Superior temporal gyrus (tissue), 1 donor: Measurements from ENCODE around the gene FBLN2.
"Not testable (repeated sequence)": the region's sequence is repeated elsewhere in the genome, so short reads cannot be mapped to it uniquely, and the experiment has no call there.

Experiments
- DNase-seq: peaks from one replicate; pipeline ENCODE4 v3.0.0-alpha.2; 2016; ENCODE audit errors: extremely low spot score

FBLN2 gene

GRCh38 chr3:13513913-13514517 lies 34.9 kb upstream of the FBLN2 start:
- no peak for DNase-seq

DNA sequence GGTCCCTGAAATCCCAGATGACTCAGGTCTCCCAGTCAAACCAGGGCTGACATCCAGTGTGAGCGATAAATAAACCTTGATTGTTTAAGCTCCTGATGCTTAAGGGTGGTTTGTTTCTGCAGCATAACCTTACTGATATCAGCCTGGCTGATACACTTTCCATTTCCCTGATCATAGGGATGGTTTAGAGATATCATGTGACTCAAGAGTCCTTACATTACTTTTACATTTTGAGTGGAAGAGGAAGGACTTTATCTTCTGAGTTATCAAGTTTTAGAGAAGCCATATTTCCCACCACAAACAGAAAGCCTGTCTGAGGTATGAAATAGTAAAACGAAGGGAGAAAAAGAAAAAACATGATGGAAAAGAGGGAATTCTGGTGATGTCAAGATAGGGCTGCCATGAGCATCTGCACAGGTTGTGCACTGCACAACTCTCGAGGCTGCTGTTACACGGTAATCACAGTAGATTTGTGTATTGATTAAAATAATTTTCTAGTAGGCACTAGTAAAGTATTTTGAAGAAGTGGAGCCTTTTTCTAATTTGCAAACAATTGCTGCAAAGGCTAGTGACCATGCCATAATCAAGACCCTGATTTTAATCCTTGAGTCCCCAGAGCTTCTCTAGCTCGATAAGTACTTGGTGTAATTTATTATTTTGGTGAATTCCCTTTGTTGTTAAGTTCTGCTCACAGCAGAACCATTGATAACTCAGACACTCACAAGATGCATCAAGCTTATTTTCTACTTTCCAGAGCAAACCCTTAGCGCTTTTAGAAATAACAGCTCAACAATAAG lies 34.1 kb upstream of the FBLN2 start:
- DNase-seq = no peak

- DNase-seq = no peak
Observed at GRCh38 chr3:13515786-13516759, 32.9 kb upstream of the FBLN2 start.

DNA sequence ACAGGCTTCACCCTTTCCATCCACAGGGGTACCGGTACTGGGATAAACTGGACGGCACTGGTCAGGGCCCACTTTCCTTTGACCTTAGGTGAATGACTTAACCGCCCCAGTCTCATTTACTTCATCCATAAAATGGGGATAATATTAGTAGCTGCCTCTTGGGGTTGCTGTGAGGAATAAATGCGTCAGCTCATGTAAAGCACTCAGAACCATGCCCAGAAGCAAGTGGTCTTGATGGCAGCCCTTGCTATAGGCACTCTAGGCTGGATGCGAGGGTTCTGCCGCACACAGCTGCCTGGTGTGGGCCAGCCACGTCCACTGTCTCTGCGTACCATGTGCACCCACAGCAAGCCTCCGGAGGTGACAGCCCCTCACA lies 32.2 kb upstream of the FBLN2 start:
- no peak for DNase-seq

DNA sequence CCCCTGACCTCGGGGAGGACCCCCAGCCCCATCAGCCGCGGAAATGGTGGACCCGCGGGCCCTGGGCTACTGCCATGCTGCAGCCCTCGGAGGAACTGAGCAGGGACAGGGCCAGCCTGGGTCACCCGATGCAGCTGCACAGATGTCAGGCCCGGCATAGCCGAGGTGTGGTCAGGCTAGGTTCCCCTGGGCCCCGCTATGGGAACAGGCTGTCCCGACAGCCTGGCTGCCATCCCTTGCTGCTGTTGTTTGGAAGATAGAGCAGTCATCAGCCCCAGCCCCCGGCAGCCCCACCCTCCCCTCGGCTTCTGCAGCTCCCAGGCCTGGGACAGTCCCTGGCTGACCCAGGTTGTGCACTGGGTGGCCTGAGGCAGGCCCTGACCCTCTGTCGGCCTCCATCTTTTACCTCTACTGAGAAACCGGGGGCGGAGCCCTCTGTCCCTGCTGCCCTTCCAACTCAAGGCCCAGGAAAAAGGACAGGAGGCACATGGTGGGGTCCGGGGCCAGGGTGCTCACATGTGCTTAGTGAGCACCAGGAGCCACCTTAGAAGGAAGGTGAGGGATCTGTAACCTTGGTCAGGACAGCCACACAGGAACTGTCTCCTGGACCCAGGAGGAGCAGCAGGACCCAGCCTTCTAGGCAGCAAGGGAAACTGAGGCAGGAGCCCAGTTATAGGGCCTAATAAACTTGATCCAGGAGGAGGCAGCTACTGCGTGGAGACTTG lies 31.5 kb upstream of the FBLN2 start:
- DNase-seq = no peak

DNA sequence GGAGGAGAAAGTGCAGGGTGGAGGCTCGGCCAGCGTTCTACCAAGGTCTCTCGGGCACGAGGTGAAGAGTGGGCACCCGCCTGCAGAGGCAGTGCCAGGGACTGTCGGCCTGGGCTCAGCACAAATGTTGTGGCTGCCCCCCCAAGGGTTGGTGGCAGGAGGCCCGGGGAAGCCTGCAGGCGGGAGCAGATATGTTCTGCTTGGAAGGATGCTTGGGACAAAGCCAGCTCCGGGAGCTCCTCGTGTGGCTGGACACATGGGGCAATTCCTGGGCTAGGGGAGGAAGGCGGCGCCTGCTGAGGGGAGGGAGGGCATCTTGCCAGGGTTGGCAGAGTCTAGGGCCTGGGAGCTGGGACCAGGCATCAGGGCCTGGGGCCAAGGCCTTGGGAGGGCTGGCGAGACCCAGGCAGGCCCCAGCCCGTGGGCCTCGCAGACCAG lies 30.4 kb upstream of the FBLN2 start:
- peak; percentile 48 for DNase-seq

- no peak for DNase-seq
Observed at GRCh38 chr3:13519006-13519791, 29.7 kb upstream of the FBLN2 start.

DNA sequence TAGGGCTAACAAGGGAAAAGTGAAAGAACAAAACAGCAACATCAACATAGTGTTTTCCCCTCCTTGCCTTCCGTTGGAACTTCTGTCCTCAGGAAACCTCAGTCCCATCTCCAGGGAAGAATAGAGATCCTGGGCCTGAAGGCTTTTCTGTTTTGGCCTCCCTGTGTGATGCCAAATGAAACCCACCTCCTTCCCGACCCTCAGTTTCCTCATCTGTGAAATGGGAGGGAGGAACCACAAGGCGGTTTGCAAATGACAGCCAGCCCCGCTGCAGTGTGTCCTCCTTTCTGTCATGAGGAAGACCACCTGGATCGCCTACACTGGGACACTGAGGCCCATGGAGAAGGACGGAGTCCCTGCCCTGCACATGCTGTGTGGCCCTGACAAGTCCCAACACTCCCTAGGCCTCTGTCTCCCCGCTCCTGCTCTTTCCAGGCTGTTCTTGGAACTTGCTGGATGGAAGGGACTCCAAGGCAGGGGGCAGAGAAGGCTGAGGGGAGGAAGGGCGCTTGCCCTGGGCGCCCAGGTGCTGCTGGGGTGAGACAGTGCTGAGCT lies 28.5 kb upstream of the FBLN2 start:
- DNase-seq = no peak

DNA sequence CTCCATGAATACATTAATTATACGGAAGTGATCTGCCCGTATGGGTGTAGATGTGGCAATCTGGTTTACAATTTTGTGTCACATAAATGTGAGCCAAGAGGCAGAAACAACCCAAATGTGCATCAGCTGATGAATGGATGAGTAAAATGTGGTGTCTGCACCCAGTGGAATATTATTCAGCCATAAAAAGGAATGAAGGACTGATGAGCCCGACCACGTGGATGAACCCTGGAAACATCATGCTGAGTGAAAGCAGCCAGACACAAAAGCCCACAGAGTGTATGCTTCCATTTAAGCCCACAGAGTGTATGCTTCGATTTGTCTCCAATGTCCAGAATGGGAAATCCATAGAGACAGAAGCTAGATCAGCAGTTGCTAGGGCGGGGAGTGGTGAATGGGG lies 27.6 kb upstream of the FBLN2 start:
- no peak for DNase-seq

DNA sequence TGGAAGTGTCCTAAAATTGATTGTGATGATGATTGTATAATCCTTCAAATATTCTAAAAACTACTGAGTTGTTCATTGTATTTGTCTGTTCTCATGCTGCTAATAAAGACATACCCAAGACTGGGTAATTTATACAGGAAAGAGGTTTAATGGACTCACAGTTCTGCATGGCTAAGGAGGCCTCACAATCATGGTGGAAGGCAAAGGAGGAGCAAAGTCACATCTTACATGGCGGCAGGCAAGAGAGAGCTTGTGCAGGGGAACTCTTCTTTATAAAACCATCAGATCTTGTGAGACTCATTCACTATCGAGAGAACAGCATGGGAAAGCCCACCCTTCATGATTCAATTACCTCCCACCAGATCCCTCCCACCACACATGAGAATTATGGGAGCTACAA lies 27.2 kb upstream of the FBLN2 start:
- not testable (repeated sequence) for DNase-seq

GRCh38 chr3:13522236-13522635 lies 26.7 kb upstream of the FBLN2 start:
- no peak for DNase-seq

- no peak for DNase-seq
Observed at GRCh38 chr3:13524979-13525669, 23.8 kb upstream of the FBLN2 start.

DNA sequence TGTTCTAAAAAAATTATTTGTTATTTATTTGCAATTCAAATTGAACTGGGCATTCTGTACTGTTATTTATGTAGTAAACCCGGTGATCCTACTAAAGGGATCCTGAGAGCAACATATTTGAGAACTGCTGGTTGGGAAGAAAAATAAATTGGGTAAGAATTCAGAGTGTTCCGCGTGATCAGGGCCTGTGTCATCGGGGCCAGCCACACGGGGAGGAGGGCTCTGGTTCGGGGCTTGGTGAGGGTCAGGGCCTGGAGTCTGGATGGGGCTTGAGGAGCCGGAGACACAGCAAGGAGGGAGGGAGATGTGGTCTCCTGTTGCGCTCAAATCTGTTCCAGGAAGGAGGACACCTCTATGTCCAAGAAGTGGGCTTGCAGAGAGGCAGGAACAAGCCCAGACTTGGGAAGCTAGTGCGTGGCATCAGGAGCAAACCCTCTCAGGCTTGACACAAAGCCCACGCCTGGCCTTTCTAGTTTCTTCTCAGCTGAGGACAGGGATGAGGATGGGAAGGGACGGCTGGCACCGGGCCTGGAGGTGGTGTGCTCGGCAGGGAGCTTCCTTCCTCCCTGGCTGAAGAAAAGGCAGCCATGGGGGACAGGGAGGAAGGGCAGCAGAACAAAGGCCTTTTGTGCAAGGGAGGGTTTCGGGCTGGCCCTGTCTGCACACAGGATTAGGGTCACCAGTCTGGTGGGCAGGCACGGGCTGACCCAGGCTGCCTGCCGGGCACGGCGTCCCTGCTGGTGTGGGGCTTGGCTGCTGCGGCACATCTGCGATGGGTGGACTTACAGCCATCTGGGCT lies 22.9 kb upstream of the FBLN2 start:
- no peak for DNase-seq

DNA sequence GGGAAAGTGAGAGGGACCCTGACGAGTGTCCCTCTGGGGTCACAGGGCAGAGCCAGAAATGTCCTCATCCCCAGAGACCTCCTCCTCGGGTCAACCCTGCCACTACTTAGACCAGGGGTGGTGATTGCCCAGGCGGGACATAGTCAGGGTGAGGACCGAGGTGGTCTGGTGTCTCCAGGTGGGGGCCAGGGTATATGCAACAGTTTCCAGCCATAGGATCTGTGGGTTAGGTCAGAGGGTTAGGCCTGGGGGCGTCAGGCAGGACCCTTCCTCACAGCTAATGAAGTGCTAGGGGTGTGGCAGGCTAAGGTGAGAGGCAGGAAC lies 22.3 kb upstream of the FBLN2 start:
- DNase-seq = no peak

DNA sequence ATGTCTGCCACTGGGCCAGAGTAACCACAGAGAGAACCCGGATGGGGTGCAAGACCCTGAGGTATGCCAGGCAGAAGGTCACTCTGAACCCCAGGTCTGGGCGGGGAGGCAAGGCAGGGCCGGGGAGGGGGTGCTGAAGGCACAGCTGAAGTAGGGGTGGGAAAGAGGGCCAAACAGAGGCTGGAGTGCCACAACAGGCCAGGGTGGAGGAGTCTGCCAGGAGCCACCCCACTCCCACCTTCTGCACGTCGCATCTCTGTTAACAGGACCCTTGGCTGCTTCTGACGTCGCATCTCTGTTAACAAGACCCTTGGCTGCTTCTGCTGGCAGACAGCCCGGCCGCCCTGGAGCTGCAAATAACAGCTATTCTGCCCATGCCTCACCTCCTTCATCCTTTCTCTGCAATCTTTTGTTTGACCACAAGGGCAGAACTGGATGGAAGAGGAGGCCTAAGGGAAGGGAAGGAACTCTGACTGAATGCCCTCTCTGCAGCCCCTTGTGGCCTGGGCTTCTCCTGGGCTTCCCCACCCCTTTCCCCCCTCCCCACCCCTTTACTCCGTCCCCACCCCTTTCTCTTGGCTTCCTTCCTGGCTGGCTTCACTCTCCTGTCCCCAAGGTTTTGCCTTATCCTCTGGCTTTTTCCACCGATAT lies 20.6 kb upstream of the FBLN2 start:
- DNase-seq = no peak

- no peak for DNase-seq
Observed at GRCh38 chr3:13529196-13530112, 19.5 kb upstream of the FBLN2 start.

DNA sequence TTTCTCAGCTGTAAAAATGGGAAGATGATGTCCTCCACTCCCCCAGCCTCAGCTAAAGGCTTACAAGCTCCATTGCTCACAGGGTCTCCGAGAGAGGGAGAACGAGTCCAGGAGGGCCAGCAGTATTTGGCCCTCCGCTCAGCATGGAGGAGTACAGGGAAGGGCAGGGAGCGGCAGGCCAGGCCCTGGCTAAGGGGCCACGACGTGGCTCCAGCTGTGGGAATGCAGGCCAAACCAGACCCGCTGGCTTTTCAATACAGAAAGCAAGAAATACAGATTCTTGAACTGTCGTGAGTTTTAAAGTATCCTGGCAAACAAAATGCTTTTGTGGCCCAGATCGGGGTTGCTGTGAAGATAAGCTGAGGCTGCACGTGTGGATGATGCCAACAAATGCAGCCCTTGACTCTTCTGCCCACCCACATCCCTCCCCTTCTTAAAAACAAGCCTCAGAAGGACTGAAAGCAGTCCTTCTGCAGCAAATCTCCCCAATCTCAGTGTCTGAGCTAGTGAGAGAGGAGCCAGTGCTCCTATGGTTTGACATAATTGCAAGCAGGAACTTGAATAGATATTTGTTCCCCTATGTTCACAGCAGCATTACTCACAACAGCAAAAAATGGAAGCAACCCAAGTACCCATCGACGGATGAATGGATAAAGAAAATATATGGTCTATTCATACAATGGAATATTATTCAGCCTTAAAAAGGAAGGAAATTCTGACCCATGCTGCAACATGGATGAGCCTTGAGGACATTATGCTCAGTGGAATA lies 18.5 kb upstream of the FBLN2 start:
- no peak for DNase-seq
